Endothelial cell (in vitro differentiated cells): Measurements from ENCODE around the gene GPR176. TPM values are rescaled to one million over a fixed set of nuclear protein-coding genes. Genes with fewer than 3 reads are reported as not detected.

Experiments
- DNase-seq: peaks from one replicate; pipeline ENCODE4 v3.0.0; 2021; ENCODE audit warnings: low spot score
- H3K27ac Mint-ChIP-seq: one replicate; pipeline ENCODE4 v1.8.0; 2021; ENCODE audit warnings: mixed read lengths, inconsistent platforms; ENCODE audit not compliant: unreplicated experiment
- H3K27me3 Mint-ChIP-seq: one replicate; pipeline ENCODE4 v1.8.0; 2021; ENCODE audit warnings: mild to moderate bottlenecking, moderate library complexity, mixed read lengths, inconsistent platforms; ENCODE audit not compliant: unreplicated experiment
- H3K36me3 Mint-ChIP-seq: one replicate; pipeline ENCODE4 v1.8.0; 2021; ENCODE audit warnings: mild to moderate bottlenecking, low read depth, mixed read lengths, inconsistent platforms; ENCODE audit not compliant: unreplicated experiment
- H3K4me1 Mint-ChIP-seq: one replicate; pipeline ENCODE4 v1.8.0; 2021; ENCODE audit warnings: mild to moderate bottlenecking, mixed read lengths, inconsistent platforms; ENCODE audit not compliant: unreplicated experiment
- H3K4me3 Mint-ChIP-seq: one replicate; pipeline ENCODE4 v1.8.0; 2021; ENCODE audit warnings: mild to moderate bottlenecking, mixed read lengths, inconsistent platforms; ENCODE audit not compliant: unreplicated experiment
- H3K9me3 Mint-ChIP-seq: one replicate; pipeline ENCODE4 v1.8.0; 2021; ENCODE audit warnings: mixed read lengths, inconsistent platforms; ENCODE audit not compliant: unreplicated experiment
- CTCF ChIP-seq: fragments of 200-600 bp; sonication (generic); IDR thresholded peaks from one replicate; pipeline ENCODE4 v1.5.0; 2021; ENCODE audit warnings: antibody characterized with exemption; ENCODE audit not compliant: unreplicated experiment
- total RNA-seq: library from RNA; stranded (reverse); fragmentation: NEBNext Ultra II Directional; extraction: Animal tissue kit (Norgen Biotek cat#: 25700); gene quantifications from one replicate; pipeline ENCODE4 v1.2.1, GENCODE V29; 2021; ENCODE audit not compliant: unreplicated experiment

The GPR176 gene
- total RNA-seq, 1 donor from 2014 or later: 2.4 TPM

- H3K36me3 Mint-ChIP-seq: peaks cover 5% of the 10 kb centered on the region
- H3K9me3 Mint-ChIP-seq: no peaks in the 10 kb centered on the region
- H3K27ac Mint-ChIP-seq: no peak overlapping the region
- H3K4me1 Mint-ChIP-seq: peaks cover 25% of the 10 kb centered on the region
- H3K4me3 Mint-ChIP-seq: no peak overlapping the region
- no peak for DNase-seq
- TF ChIP-seq CTCF: no peak
- H3K27me3 Mint-ChIP-seq: peaks cover 3% of the 10 kb centered on the region
Measured at GRCh38 chr15:39936681-39937080, 16.6 kb upstream of the GPR176 start.

- no peak for TF ChIP-seq CTCF
- no peaks in the 10 kb centered on the region for H3K9me3 Mint-ChIP-seq
- no peak for DNase-seq
- no peak overlapping the region for H3K27ac Mint-ChIP-seq
- peaks cover 5% of the 10 kb centered on the region for H3K36me3 Mint-ChIP-seq
- H3K27me3 Mint-ChIP-seq: peaks cover 3% of the 10 kb centered on the region
- peaks cover 25% of the 10 kb centered on the region for H3K4me1 Mint-ChIP-seq
- H3K4me3 Mint-ChIP-seq: no peak overlapping the region
Measured at GRCh38 chr15:39936187-39936586, 16.1 kb upstream of the GPR176 start.

- no peaks in the 10 kb centered on the region for H3K9me3 Mint-ChIP-seq
- H3K4me1 Mint-ChIP-seq: peaks cover 25% of the 10 kb centered on the region
- H3K27me3 Mint-ChIP-seq: peaks cover 3% of the 10 kb centered on the region
- peaks cover 5% of the 10 kb centered on the region for H3K36me3 Mint-ChIP-seq
- DNase-seq: no peak
- peak overlapping the region; percentile 12 for H3K4me3 Mint-ChIP-seq
- H3K27ac Mint-ChIP-seq: no peak overlapping the region
- TF ChIP-seq CTCF: no peak
Measured at GRCh38 chr15:39935241-39935640, 15.2 kb upstream of the GPR176 start.

- no peak for TF ChIP-seq CTCF
- Mint-ChIP-seq H3K9me3 (no peaks in the 10 kb centered on the region), H3K4me3 (peak overlapping the region; percentile 96), H3K36me3 (peaks cover 5% of the 10 kb centered on the region), H3K27ac (peak overlapping the region; percentile 85), H3K4me1 (peaks cover 25% of the 10 kb centered on the region), H3K27me3 (peaks cover 3% of the 10 kb centered on the region)
- peak; percentile 5 for DNase-seq
Measured at GRCh38 chr15:39934397-39935071, 14.5 kb upstream of the GPR176 start.

- TF ChIP-seq CTCF: no peak
- no peak for DNase-seq
- Mint-ChIP-seq H3K27me3 (peaks cover 3% of the 10 kb centered on the region), H3K36me3 (peaks cover 5% of the 10 kb centered on the region), H3K4me1 (peaks cover 25% of the 10 kb centered on the region), H3K4me3 (no peak overlapping the region), H3K27ac (no peak overlapping the region), H3K9me3 (no peaks in the 10 kb centered on the region)
Measured at GRCh38 chr15:39931615-39932014, 11.5 kb upstream of the GPR176 start.
